NCI-H1694 treated with DMSO at 0.1 percent for 48 hours (cell line): ENCODE results near the gene GLTP.
A peak's percentile ranks its signal among the peaks of the same experiment; 100 is the strongest.
"Not testable (repeated sequence)": the region's sequence is repeated elsewhere in the genome, so short reads cannot be mapped to it uniquely, and the experiment has no call there.

Experiments used
- DNase-seq: peaks from one replicate; lab custom pipeline; 2025; lab: John Stamatoyannopoulos, UW

GLTP gene

GRCh38 chr12:109880043-109880931 is at the start of gene GLTP:
Gene GLTP (minus strand): TSS chr12:109880541. CDS start chr12:109880374, 167 bp downstream.
- DNase-seq = peak; percentile 43

GRCh38 chr12:109929326-109929725 is 49.0 kb upstream of the GLTP start:
- not testable (repeated sequence) for DNase-seq

- no peak for DNase-seq
Observed at GRCh38 chr12:109928058-109928656, 47.8 kb upstream of the GLTP start.

- no peak for DNase-seq
Observed at GRCh38 chr12:109927622-109928021, 47.3 kb upstream of the GLTP start.

- no peak for DNase-seq
Observed at GRCh38 chr12:109926488-109927210, 46.3 kb upstream of the GLTP start.

- DNase-seq = no peak
Observed at GRCh38 chr12:109926016-109926415, 45.7 kb upstream of the GLTP start.

- DNase-seq = no peak
Observed at GRCh38 chr12:109925185-109925840, 45.0 kb upstream of the GLTP start.

GRCh38 chr12:109923481-109924245 is 43.3 kb upstream of the GLTP start:
- no peak for DNase-seq

GRCh38 chr12:109923038-109923437 is 42.7 kb upstream of the GLTP start:
- no peak for DNase-seq

- DNase-seq = no peak
Observed at GRCh38 chr12:109921982-109922381, 41.6 kb upstream of the GLTP start.

- DNase-seq = no peak
Observed at GRCh38 chr12:109920261-109920780, 40.0 kb upstream of the GLTP start.

GRCh38 chr12:109919456-109919855 is 39.1 kb upstream of the GLTP start:
- no peak for DNase-seq

GRCh38 chr12:109916045-109916444 is 35.7 kb upstream of the GLTP start:
- DNase-seq = no peak

- DNase-seq = no peak
Observed at GRCh38 chr12:109915171-109916040, 35.1 kb upstream of the GLTP start.

- no peak for DNase-seq
Observed at GRCh38 chr12:109914461-109914860, 34.1 kb upstream of the GLTP start.

- no peak for DNase-seq
Observed at GRCh38 chr12:109912855-109913321, 32.5 kb upstream of the GLTP start.

GRCh38 chr12:109910969-109911348 is 30.6 kb upstream of the GLTP start:
- DNase-seq = no peak

- no peak for DNase-seq
Observed at GRCh38 chr12:109910254-109910968, 30.1 kb upstream of the GLTP start.

GRCh38 chr12:109905301-109905700 is 25.0 kb upstream of the GLTP start:
- DNase-seq = no peak
